ENCODE data around the gene PCNA. TPM values are rescaled to one million over a fixed set of nuclear protein-coding genes. Genes with fewer than 3 reads are reported as not detected.

PCNA gene
- total and polyA plus RNA-seq, 10 of the 15 experiments (the other 5 are each of a cell fraction or from before 2014, with no cell fraction given) = 389 to 694 (median 540) TPM

GRCh38 chr20:5100684-5101347 lies 18.9 kb downstream of the PCNA start (continued):
- TF ChIP-seq PML (IDR thresholded peaks at IDR 0.05; ENCODE audit: low read length) = no peak
- no peak for TF ChIP-seq ZNF217 (IDR thresholded peaks at IDR 0.05)
- no peak for TF ChIP-seq SP1 (IDR thresholded peaks at IDR 0.05; ENCODE audit: low read depth, low read length)
- TF ChIP-seq EP300 (IDR thresholded peaks at IDR 0.05; ENCODE audit: borderline replicate concordance in 1 of 2, control insufficient read depth in 1 of 2, low read depth in 2 of 2, low read length in 2 of 2) = no peak
- no peak for TF ChIP-seq RFX5 (IDR thresholded peaks at IDR 0.05; ENCODE audit: low read depth, low read length)
- no peak for TF ChIP-seq ZSCAN29 (IDR thresholded peaks at IDR 0.05)
- peak in 1 of 2 experiments; percentile 54; a peak in 2 of 4 replicates for TF ChIP-seq IKZF2 (IDR thresholded peaks at IDR 0.05)
- TF ChIP-seq, protein P1, sequence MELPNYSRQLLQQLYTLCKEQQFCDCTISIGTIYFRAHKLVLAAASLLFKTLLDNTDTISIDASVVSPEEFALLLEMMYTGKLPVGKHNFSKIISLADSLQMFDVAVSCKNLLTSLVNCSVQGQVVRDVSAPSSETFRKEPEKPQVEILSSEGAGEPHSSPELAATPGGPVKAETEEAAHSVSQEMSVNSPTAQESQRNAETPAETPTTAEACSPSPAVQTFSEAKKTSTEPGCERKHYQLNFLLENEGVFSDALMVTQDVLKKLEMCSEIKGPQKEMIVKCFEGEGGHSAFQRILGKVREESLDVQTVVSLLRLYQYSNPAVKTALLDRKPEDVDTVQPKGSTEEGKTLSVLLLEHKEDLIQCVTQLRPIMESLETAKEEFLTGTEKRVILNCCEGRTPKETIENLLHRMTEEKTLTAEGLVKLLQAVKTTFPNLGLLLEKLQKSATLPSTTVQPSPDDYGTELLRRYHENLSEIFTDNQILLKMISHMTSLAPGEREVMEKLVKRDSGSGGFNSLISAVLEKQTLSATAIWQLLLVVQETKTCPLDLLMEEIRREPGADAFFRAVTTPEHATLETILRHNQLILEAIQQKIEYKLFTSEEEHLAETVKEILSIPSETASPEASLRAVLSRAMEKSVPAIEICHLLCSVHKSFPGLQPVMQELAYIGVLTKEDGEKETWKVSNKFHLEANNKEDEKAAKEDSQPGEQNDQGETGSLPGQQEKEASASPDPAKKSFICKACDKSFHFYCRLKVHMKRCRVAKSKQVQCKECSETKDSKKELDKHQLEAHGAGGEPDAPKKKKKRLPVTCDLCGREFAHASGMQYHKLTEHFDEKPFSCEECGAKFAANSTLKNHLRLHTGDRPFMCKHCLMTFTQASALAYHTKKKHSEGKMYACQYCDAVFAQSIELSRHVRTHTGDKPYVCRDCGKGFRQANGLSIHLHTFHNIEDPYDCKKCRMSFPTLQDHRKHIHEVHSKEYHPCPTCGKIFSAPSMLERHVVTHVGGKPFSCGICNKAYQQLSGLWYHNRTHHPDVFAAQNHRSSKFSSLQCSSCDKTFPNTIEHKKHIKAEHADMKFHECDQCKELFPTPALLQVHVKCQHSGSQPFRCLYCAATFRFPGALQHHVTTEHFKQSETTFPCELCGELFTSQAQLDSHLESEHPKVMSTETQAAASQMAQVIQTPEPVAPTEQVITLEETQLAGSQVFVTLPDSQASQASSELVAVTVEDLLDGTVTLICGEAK (IDR thresholded peaks at IDR 0.05; ENCODE audit: borderline replicate concordance) = no peak
- TF ChIP-seq TARDBP (IDR thresholded peaks at IDR 0.05; ENCODE audit: borderline replicate concordance) = no peak
- no peak for TF ChIP-seq CUX1 (IDR thresholded peaks at IDR 0.05; ENCODE audit: insufficient replicate concordance, low read depth, low read length)
- no peak for TF ChIP-seq TCF3 (IDR thresholded peaks at IDR 0.05; ENCODE audit: borderline replicate concordance, insufficient read depth, low read depth, low read length)
- no peak for TF ChIP-seq TCF7 (IDR thresholded peaks at IDR 0.05; ENCODE audit: borderline replicate concordance)
- TF ChIP-seq, protein P2, sequence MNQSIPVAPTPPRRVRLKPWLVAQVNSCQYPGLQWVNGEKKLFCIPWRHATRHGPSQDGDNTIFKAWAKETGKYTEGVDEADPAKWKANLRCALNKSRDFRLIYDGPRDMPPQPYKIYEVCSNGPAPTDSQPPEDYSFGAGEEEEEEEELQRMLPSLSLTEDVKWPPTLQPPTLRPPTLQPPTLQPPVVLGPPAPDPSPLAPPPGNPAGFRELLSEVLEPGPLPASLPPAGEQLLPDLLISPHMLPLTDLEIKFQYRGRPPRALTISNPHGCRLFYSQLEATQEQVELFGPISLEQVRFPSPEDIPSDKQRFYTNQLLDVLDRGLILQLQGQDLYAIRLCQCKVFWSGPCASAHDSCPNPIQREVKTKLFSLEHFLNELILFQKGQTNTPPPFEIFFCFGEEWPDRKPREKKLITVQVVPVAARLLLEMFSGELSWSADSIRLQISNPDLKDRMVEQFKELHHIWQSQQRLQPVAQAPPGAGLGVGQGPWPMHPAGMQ (IDR thresholded peaks at IDR 0.05; ENCODE audit: borderline replicate concordance) = no peak
- TF ChIP-seq, protein P3, sequence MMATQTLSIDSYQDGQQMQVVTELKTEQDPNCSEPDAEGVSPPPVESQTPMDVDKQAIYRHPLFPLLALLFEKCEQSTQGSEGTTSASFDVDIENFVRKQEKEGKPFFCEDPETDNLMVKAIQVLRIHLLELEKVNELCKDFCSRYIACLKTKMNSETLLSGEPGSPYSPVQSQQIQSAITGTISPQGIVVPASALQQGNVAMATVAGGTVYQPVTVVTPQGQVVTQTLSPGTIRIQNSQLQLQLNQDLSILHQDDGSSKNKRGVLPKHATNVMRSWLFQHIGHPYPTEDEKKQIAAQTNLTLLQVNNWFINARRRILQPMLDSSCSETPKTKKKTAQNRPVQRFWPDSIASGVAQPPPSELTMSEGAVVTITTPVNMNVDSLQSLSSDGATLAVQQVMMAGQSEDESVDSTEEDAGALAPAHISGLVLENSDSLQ (IDR thresholded peaks at IDR 0.05) = no peak
- TF ChIP-seq SMARCA5 (IDR thresholded peaks at IDR 0.05) = no peak
